ENCODE measurements around the gene PPARGC1A.
A peak's percentile ranks its signal among the peaks of the same experiment; 100 is the strongest.

Gene PPARGC1A

DNA sequence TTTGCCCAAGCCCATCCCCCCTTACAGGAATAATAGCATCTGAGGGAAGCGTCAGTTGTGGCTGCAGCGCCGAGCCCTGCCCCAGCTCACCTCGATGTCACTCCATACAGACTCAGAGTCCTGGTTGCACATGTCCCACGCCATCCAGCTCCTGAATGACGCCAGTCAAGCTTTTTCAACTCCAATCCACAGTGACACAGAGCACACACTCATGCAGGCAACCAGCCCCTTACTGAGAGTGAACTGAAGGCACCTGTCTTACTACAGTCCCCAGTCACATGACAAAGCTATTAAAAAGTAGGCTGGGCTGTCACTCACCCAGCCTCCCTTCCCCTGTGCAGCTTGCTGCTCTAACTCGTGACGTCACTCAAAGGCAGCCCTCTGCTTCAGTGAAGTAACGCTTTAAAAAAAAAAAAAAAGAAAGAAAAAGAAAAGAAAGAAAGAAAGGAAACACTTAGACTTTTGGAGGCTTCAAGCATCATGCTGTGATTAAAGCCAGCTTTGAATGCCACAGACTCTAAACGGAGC lies at the start of gene PPARGC1A:
Gene PPARGC1A (minus strand): TSS at position 234 of the 528 bp plus-strand sequence. CDS start 90 bp downstream, at position 144.
- DNase-seq, result peak; percentile 33 to 91 (median 71)
- intact Hi-C loops (cut with DNase I), result no loop called here

DNA sequence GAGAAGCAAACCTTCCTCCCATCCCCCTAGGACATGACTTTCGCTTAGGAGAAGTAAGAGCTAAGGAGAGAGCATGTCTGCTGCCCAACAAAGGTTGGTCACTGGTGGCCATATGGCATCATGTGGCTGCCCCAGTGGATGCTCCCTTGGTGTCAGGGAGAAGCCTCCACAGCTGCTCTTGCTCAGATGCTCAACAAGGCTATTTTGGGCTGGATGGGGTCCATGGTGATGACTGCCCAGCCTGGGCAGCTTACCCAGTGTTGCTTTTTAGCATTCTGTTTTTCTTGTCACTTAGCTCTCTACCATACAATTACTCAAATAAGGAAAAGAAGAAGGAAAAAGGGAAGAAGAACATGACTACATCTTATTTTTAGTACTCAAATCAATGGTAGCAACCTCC lies 48.9 kb upstream of the PPARGC1A start:
- peak in 10 of 42 donors; percentile 3 to 59 (median 22) for DNase-seq
- intact Hi-C loops (cut with DNase I), result no loop called here

- DNase-seq, result peak in 1 of 42 donors; percentile 12
- intact Hi-C loops (cut with DNase I), result no loop called here
These were observed 47.3 kb upstream of the PPARGC1A start for GRCh38 chr4:23937173-23937572.

DNA sequence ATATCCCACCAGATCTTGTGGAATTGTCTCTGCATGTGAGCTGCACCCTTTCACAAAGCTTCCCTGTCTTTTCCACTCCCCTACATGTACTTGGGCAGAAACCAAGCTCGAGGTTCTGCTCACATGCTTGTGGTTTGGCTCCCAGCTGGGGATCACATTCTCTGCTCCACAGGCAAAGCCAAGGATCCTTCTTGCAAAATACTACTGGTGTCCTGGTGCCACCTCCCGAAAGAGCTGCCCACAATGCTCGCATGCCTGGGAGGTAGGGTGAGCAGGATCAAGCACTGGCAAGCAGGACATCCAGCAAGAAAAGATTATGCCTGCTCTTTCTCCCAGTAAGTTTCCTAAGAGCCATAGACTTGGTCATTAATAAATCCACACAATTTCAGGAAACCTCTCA lies 45.1 kb upstream of the PPARGC1A start:
- DNase-seq, result peak in 18 of 42 donors; percentile 6 to 50 (median 26)
- intact Hi-C loops (cut with DNase I), result no loop called here

GRCh38 chr4:23934223-23934622 lies 44.4 kb upstream of the PPARGC1A start:
- DNase-seq, result no peak
- intact Hi-C loops (cut with DNase I), result no loop called here

DNA sequence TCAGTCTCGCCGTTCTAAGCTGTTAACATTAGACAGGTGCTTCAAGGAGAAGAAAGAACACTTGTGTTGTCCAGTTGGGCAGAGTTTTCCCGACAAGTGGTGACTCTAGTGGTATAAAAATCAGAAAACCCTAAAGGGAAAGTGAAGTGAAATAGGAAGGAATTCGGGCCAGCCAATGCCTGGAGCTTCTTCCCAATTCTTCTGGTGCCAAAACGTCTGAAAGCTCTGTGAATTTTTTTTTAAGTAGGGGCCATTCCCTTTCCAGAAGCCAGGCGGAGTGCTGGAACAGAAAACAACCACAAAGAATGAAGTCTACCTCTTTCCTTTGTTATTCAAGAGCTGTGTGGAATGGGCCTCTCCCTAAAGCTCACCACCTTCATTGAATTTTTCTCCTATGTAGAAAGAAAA lies 43.1 kb upstream of the PPARGC1A start:
- no peak for DNase-seq
- intact Hi-C loops (cut with DNase I), result no loop called here

- intact Hi-C loops (cut with DNase I), result no loop called here
- no peak for DNase-seq
These were observed 42.3 kb upstream of the PPARGC1A start for GRCh38 chr4:23932186-23932585.

GRCh38 chr4:23931489-23931830 lies 41.6 kb upstream of the PPARGC1A start:
- DNase-seq, result no peak
- intact Hi-C loops (cut with DNase I), result no loop called here

DNA sequence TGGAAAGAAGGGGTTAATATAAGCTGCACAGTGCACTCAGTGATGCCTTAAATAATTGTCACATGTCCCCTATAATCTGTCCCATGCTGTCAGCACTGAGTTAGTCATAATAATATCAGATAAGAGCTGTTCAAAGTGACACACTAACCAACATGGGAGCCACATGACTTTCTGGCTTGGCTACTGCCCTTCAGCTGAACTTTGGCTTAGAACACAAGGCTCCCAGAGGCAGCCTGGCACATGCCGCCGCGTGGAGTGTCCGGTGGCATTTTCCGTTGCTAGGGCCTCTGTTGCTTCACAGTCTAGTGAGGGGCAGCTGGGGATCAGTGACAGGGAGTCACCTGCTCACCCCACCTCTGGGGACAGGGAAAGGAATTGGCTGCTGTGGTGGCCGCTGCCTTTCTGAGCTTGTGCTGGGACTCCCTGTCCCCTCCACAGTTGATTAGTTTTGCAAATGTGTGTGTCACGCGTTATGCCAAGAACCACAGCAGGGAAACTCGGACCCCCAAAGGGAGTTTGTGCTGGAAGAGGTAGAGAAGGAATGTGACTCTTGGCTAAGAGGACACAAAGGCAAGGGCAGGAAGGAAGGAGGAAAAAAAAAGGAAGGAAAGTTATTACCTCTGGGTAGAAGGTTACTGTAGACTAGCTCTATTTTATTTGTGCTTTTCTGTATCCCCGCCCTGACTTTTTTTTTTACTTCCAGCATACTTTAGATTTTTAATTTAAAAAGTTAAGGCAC lies 41.1 kb upstream of the PPARGC1A start:
- intact Hi-C loops (cut with DNase I), result no loop called here

DNA sequence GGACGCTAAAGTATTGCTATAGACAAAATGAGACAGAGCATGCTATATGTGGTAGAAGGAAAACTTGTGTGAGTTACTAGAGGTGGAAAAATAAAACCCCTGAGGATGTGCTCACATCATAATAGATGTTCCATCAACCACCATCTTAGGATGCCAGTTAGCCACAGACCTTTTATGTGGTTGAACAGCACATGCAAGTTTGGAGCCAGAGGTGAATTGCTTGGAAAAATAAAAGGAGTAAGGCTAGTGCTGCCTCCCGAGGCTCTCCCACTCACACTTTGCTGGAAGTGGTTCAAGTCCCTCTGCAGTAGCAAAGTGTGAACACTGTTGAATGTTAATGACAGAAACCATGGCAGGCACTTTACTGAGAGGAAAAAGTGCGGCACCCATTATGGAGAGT lies 39.4 kb upstream of the PPARGC1A start:
- DNase-seq, result no peak
- intact Hi-C loops (cut with DNase I), result no loop called here

More for the DNA sequence above, 41.1 kb upstream of the PPARGC1A start:
- peak in 33 of 42 donors; percentile 7 to 66 (median 37) for DNase-seq

DNA sequence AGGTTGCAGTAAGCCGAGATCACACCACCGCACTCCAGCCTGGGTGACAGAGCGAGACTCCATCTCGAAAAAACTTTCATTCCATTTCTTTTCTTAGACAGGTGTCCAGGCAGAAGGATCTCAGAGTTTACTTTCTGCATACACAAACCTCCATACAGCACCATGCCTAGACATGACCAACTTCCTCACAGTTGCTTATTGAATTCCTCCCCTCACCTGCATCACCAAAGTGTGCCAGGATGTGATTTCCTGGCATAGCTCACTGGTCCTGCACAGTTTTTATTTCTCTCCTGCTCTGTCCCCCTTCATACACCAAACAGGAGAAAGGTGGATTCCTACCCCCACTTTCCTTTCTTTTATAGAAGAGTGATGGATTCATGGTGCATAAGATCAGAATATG lies 34.7 kb upstream of the PPARGC1A start:
- DNase-seq, result no peak
- intact Hi-C loops (cut with DNase I), result no loop called here

DNA sequence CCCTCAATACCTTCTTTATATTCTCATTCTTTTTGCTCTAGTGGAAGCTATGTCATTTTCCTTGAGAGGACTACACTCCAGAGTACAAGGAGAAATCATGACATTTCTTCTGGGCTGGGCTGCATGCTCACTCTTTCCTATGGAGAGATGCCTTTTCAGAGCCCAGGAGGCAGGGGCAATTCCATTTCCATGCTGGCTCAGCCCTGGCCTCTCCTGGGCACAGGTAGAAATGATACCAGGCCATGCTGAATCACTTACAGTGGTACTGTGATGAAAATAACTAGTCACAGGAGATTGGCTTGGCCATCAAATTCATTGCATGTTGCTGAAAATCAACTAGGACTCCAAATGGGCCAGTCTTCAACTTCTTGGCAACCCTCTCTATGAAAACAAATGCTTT lies 34.0 kb upstream of the PPARGC1A start:
- intact Hi-C loops (cut with DNase I), result no loop called here
- DNase-seq, result no peak

DNA sequence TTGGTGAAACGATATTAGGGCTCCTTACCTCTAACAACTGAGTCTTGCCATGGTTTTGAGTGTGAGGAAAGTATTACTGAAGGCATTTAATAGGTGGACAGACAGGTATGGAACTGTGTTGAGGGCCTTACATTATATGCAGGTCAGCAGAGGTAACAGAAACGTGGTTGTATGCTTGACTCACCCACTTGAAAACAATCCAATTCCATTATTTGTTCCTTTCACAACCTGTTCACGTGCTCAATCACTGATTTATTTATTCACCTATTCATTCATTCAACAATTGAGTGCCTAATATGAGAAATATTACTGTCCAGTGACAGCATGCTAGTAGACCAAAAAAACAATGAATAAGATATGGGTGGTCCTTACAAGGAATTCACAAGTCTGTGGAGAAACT lies 33.3 kb upstream of the PPARGC1A start:
- DNase-seq, result no peak
- intact Hi-C loops (cut with DNase I), result no loop called here

DNA sequence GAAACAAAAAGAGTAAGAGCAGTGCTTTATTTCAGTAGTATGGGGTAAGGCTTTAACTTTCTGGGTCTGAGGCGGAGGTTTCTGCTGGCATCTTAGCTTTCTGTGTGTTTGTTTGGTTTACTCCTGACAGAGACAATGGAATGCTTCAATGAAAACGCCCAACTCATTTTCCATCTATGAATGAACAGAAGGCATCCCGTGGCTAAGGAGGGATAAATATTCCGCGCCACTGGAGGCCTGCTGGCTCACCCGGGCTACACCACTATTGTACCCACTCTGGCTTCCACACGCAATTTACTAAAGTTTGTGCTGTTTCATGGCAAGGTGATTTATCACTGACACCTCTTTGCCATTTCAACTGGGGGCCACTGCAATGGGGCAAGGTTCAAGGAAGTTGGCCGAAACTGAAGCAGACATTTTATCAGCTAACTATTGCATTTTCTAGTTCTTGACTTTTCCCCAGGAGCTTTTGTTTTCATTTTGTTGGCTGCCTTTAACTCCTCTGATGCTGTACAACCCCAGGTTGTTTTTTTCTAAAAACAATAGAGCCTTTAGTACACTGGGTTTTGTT lies 32.8 kb upstream of the PPARGC1A start:
- intact Hi-C loops (cut with DNase I), result no loop called here

GRCh38 chr4:23922013-23922412 lies 32.2 kb upstream of the PPARGC1A start:
- intact Hi-C loops (cut with DNase I), result no loop called here
- no peak for DNase-seq

More for the DNA sequence above, 32.8 kb upstream of the PPARGC1A start:
- no peak for DNase-seq

GRCh38 chr4:23921447-23921845 lies 31.6 kb upstream of the PPARGC1A start:
- DNase-seq, result no peak
- intact Hi-C loops (cut with DNase I), result no loop called here

DNA sequence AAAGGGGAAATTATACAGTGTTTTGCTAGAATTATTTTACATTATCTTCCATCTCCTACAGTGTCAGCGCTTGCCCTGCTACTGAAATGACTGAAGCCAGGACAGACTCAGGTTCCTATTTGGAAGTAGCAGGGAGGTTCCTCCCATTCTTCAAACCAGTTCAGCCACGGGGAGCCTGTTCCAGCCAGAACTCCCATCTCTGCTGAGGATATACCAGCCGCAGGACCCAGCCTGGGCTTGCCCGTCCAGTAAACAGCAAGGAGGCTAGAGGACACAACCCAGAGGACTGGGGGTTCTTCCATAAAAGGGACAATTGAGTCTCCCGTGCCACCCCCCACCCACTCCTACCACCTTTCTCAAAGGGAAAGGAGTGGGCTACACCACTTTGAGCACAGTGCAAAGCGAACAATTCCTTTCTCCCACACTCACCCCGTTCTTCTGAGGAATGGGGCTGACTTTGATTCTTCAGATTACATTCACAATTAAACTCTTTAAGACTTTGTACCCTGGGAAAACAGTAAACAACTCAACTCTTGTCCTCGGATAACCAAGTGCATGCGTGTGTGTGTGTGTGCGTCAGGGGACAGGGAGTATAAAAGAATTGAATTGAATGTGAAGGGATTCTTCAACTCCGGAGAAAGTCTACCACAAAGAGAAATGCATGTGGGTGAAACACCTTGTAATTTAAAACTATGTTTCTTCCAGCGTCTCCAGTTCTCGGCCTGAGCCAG lies 31.0 kb upstream of the PPARGC1A start:
- DNase-seq, result no peak
- intact Hi-C loops (cut with DNase I), result no loop called here

- no peak for DNase-seq
- intact Hi-C loops (cut with DNase I), result no loop called here
These were observed 30.4 kb upstream of the PPARGC1A start for GRCh38 chr4:23920296-23920695.

GRCh38 chr4:23916282-23916681 lies 26.4 kb upstream of the PPARGC1A start:
- DNase-seq, result no peak
- intact Hi-C loops (cut with DNase I), result no loop called here

DNA sequence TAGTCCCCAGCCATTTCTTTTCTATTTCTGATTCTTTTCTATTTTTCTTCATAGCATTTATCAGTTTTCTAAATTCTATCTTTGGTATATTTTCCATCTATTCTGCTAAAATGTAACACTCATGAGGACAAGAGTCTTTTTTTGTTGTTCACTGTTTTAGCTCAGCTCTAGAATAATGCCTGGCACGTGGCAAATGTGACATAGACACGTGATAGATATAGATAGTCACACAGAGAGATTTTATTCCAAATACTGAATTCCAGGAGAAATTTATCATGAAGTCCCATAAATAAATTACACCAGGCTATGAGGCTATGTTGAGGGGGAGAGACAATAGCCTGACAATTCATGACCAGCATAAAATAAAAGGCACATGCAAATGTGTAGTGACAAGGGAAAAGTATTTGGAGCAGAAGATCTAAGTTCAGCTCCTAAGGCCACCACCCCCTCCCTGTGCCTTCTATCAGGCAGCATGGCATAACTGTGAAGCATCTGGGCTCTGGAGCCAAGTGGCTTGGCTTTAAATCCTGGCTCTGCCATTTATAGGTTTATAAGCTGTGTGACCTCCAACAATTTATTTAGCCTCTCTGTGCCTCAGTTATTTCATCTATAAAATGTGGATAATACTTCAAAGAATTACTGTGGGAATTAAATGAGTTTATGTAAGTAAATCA lies 25.7 kb upstream of the PPARGC1A start:
- intact Hi-C loops (cut with DNase I), result no loop called here
- DNase-seq, result no peak

Data from head of caudate nucleus (tissue), 42 donors.